ENCODE results near the gene SCRN1. TPM values are rescaled to one million over a fixed set of nuclear protein-coding genes. Genes with fewer than 3 reads are reported as not detected.

SCRN1 gene
- total RNA-seq, 6 experiments from 2014 or later: 137 to 168 (median 145) TPM

GRCh38 chr7:30001998-30002397 lies 12.4 kb upstream of the SCRN1 start:
- DNase-seq: no peak
- Mint-ChIP-seq H3K4me3 (no peak overlapping the region), H3K4me1 (ENCODE audit: low read depth) (peaks cover 19% of the 10 kb centered on the region), H3K36me3 (ENCODE audit: low read depth) (peaks cover 5% of the 10 kb centered on the region), H3K9me3 (peaks cover 1% of the 10 kb centered on the region; the same call in 1 of the 2 replicates), H3K27ac (no peak overlapping the region), H3K27me3 (ENCODE audit: insufficient read depth) (no peaks in the 10 kb centered on the region)
- no peak for TF ChIP-seq CTCF (IDR thresholded peaks at IDR 0.05)

GRCh38 chr7:29998489-29998888 lies 8.9 kb upstream of the SCRN1 start:
- Mint-ChIP-seq H3K36me3 (ENCODE audit: low read depth) (peaks cover 14% of the 10 kb centered on the region), H3K27ac (no peak overlapping the region), H3K4me3 (no peak overlapping the region), H3K27me3 (ENCODE audit: insufficient read depth) (no peaks in the 10 kb centered on the region), H3K4me1 (ENCODE audit: low read depth) (peaks cover 33% of the 10 kb centered on the region), H3K9me3 (peaks cover 9% of the 10 kb centered on the region)
- TF ChIP-seq CTCF (IDR thresholded peaks at IDR 0.05): no peak
- DNase-seq: no peak

GRCh38 chr7:29996321-29996720 lies 6.7 kb upstream of the SCRN1 start:
- Mint-ChIP-seq H3K4me3 (no peak overlapping the region), H3K4me1 (ENCODE audit: low read depth) (peaks cover 27% of the 10 kb centered on the region), H3K27me3 (ENCODE audit: insufficient read depth) (no peaks in the 10 kb centered on the region), H3K27ac (no peak overlapping the region), H3K36me3 (ENCODE audit: low read depth) (peaks cover 17% of the 10 kb centered on the region), H3K9me3 (peaks cover 14% of the 10 kb centered on the region)
- no peak for TF ChIP-seq CTCF (IDR thresholded peaks at IDR 0.05)
- DNase-seq: no peak

GRCh38 chr7:29995652-29996051 lies 6.1 kb upstream of the SCRN1 start:
- Mint-ChIP-seq H3K9me3 (peaks cover 14% of the 10 kb centered on the region), H3K27me3 (ENCODE audit: insufficient read depth) (no peaks in the 10 kb centered on the region), H3K27ac (no peak overlapping the region), H3K4me3 (no peak overlapping the region), H3K36me3 (ENCODE audit: low read depth) (peaks cover 17% of the 10 kb centered on the region), H3K4me1 (ENCODE audit: low read depth) (peaks cover 25% of the 10 kb centered on the region)
- TF ChIP-seq CTCF (IDR thresholded peaks at IDR 0.05): no peak
- DNase-seq: no peak

- no peak for DNase-seq
- H3K27me3 Mint-ChIP-seq (ENCODE audit: insufficient read depth): no peaks in the 10 kb centered on the region
- TF ChIP-seq CTCF (IDR thresholded peaks at IDR 0.05): no peak
- H3K9me3 Mint-ChIP-seq: peaks cover 14% of the 10 kb centered on the region
- H3K4me1 Mint-ChIP-seq (ENCODE audit: low read depth): peaks cover 32% of the 10 kb centered on the region
- H3K4me3 Mint-ChIP-seq: no peak overlapping the region
- H3K27ac Mint-ChIP-seq: no peak overlapping the region
- peaks cover 22% of the 10 kb centered on the region for H3K36me3 Mint-ChIP-seq (ENCODE audit: low read depth)
These were observed 3.5 kb upstream of the SCRN1 start for GRCh38 chr7:29993140-29993539.

GRCh38 chr7:29991937-29992336 lies 2.3 kb upstream of the SCRN1 start:
- H3K36me3 Mint-ChIP-seq (ENCODE audit: low read depth): peaks cover 24% of the 10 kb centered on the region
- DNase-seq: no peak
- no peaks in the 10 kb centered on the region; the same call in 1 of the 2 replicates for H3K27me3 Mint-ChIP-seq (ENCODE audit: insufficient read depth)
- H3K27ac Mint-ChIP-seq: no peak overlapping the region
- H3K9me3 Mint-ChIP-seq: peaks cover 12% of the 10 kb centered on the region
- no peak for TF ChIP-seq CTCF (IDR thresholded peaks at IDR 0.05)
- no peak overlapping the region for H3K4me3 Mint-ChIP-seq
- peaks cover 44% of the 10 kb centered on the region for H3K4me1 Mint-ChIP-seq (ENCODE audit: low read depth)
